Tibial artery (tissue), 4 donors: ENCODE measurements around the gene ASIC1.

Experiments used
- DNase-seq, 2 donors: peaks; one replicate each; pipeline ENCODE4 v3.0.0-alpha.2; 2019
- H3K27ac ChIP-seq, 2 donors: fragments of 200-600 bp; sonication (generic) in 1 of 2; 1 replicate in 1 of 2; 2 replicates in 1 of 2; pipeline ENCODE4 v1.5.1; 2018 to 2019; ENCODE audit warnings: mild to moderate bottlenecking in 1 of 2
- H3K27me3 ChIP-seq, 2 donors: fragments of 200-600 bp; sonication (generic) in 1 of 2; one replicate each; pipeline versions ENCODE4 v1.5.1 to v1.6.0; 2016 to 2019
- H3K36me3 ChIP-seq, 3 donors: fragments of 200-600 bp; sonication (generic) in 2 of 3; one replicate each; pipeline ENCODE4 v1.5.1; 2016 to 2019; ENCODE audit warnings: mild to moderate bottlenecking in 2 of 3
- H3K4me1 ChIP-seq, 4 donors: fragments of 200-600 bp; sonication (generic) in 2 of 4; 1 replicate in 3 of 4; 2 replicates in 1 of 4; pipeline ENCODE4 v1.5.1; 2016 to 2019
- H3K4me3 ChIP-seq, 2 donors: fragments of 200-600 bp; sonication (generic) in 1 of 2; 1 replicate in 1 of 2; 2 replicates in 1 of 2; pipeline ENCODE4 v1.5.1; 2018 to 2019; ENCODE audit warnings: mild to moderate bottlenecking in 2 of 2
- H3K9me3 ChIP-seq, 3 donors: fragments of 200-600 bp; sonication (generic) in 1 of 3; one replicate each; pipeline ENCODE4 v1.5.1; 2016 to 2019
- intact Hi-C: fragments of 100-400 bp; cut with DNase I; formaldehyde crosslinking; loops from one replicate; pipeline ENCODE4 v1.15.0; 2023; ENCODE audit warnings: low total_unique reads
- TF ChIP-seq, protein P1 (sequence below), 2 experiments: fragments of 200-600 bp in 1 of 2; fragments of 450-650 bp in 1 of 2; IDR thresholded peaks; one replicate each; pipeline ENCODE4 v1.5.1; 2017 to 2019; ENCODE audit warnings: antibody characterized with exemption in 2 of 2, mild to moderate bottlenecking in 1 of 2, moderate library complexity in 1 of 2

ASIC1 gene

DNA sequence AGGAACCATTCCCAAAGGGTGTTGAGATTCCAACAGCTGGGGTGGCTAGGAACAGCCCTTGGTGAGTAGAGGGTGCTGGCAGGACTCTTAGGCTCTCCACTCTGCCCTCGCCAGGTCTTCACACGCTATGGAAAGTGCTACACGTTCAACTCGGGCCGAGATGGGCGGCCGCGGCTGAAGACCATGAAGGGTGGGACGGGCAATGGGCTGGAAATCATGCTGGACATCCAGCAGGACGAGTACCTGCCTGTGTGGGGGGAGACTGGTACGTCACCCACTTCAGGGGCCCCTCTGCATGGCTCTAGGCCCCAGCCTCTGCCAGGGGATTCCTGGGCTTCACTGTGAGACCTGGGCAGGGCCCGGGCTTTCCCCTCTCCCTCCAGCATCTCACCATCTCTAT, 19.7 kb downstream of the ASIC1 start:
- Histone ChIP-seq H3K4me1 (peaks cover 0 to 13% (median 2%) of the 10 kb centered on the region in 4 donors), H3K36me3 (no peaks in the 10 kb centered on the region), H3K4me3 (no peak overlapping the region), H3K9me3 (no peaks in the 10 kb centered on the region), H3K27ac (no peak overlapping the region), H3K27me3 (no peaks in the 10 kb centered on the region)
- no peak for DNase-seq
- intact Hi-C loops, result loop anchor here (5.0 kb wide), 1 partner anchor 95 kb away; no protein-coding TSS in a partner anchor
- TF ChIP-seq, protein P1, sequence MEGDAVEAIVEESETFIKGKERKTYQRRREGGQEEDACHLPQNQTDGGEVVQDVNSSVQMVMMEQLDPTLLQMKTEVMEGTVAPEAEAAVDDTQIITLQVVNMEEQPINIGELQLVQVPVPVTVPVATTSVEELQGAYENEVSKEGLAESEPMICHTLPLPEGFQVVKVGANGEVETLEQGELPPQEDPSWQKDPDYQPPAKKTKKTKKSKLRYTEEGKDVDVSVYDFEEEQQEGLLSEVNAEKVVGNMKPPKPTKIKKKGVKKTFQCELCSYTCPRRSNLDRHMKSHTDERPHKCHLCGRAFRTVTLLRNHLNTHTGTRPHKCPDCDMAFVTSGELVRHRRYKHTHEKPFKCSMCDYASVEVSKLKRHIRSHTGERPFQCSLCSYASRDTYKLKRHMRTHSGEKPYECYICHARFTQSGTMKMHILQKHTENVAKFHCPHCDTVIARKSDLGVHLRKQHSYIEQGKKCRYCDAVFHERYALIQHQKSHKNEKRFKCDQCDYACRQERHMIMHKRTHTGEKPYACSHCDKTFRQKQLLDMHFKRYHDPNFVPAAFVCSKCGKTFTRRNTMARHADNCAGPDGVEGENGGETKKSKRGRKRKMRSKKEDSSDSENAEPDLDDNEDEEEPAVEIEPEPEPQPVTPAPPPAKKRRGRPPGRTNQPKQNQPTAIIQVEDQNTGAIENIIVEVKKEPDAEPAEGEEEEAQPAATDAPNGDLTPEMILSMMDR (IDR thresholded peaks at IDR 0.05), result no peak

DNA sequence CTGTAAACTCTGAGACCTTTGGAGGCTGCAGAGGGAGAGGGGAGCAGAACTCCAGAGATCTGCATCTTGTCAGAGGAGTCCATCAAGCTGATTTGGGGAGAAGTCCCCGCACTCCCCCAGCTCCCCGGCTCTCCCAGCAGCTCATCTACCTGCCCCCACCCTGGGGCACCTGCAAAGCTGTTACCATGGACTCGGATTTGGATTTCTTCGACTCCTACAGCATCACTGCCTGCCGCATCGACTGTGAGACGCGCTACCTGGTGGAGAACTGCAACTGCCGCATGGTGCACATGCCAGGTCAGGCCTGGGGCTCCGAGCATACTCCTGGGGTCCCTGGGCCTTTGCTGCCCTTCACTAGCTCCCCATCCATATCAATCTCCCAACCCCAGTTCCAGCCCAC, 20.9 kb downstream of the ASIC1 start:
- no peaks in the 10 kb centered on the region for H3K9me3 ChIP-seq
- intact Hi-C loops, result loop anchor here (5.0 kb wide), 1 partner anchor 94 kb away; no protein-coding TSS in a partner anchor
- peaks cover 0 to 13% (median 2%) of the 10 kb centered on the region in 4 donors for H3K4me1 ChIP-seq
- no peaks in the 10 kb centered on the region for H3K36me3 ChIP-seq
- H3K27ac ChIP-seq, result no peak overlapping the region
- TF ChIP-seq, protein P1 (IDR thresholded peaks at IDR 0.05), result no peak
- DNase-seq, result no peak
- no peaks in the 10 kb centered on the region for H3K27me3 ChIP-seq
- no peak overlapping the region for H3K4me3 ChIP-seq

DNA sequence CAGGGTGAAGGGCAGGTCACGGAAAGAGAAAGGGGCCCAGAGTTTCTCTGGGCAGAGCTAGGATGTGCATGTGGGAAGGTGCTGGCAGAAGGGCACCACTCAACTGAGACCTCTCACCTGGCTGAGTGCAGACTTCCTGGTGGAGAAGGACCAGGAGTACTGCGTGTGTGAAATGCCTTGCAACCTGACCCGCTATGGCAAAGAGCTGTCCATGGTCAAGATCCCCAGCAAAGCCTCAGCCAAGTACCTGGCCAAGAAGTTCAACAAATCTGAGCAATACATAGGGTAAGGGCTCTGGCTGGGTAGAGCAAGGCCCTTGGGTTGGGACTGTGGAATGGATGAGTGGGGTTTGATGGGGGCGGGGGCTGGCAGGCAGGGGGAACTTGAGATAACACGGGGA, 22.4 kb downstream of the ASIC1 start:
- TF ChIP-seq, protein P1 (IDR thresholded peaks at IDR 0.05), result no peak

DNA sequence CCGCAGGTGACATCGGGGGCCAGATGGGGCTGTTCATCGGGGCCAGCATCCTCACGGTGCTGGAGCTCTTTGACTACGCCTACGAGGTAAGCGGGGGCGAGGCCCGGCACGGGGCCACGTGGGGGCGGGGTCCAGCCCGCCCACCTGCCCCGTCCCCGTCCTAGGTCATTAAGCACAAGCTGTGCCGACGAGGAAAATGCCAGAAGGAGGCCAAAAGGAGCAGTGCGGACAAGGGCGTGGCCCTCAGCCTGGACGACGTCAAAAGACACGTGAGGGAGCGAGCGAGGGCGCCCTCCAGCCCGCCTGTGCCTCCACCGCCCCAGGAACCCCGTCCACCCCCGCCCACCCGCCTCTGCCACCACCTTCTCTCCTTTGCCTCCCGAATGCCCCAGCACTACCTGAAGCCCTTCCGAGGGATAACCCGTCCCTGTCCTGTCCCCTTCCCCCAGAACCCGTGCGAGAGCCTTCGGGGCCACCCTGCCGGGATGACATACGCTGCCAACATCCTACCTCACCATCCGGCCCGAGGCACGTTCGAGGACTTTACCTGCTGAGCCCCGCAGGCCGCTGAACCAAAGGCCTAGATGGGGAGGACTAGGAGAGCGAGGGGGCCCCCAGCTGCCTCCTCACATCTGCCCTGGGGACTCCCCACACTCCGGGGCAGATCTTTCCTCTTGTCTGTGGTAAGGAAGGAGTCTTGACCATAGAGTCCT, 23.9 kb downstream of the ASIC1 start:
- Histone ChIP-seq H3K36me3 (no peaks in the 10 kb centered on the region), H3K27me3 (no peaks in the 10 kb centered on the region), H3K4me3 (no peak overlapping the region), H3K27ac (no peak overlapping the region), H3K4me1 (peaks cover 0 to 17% (median 14%) of the 10 kb centered on the region in 4 donors), H3K9me3 (no peaks in the 10 kb centered on the region)
- DNase-seq, result no peak
- TF ChIP-seq, protein P1 (IDR thresholded peaks at IDR 0.05), result no peak
- intact Hi-C loops, result no loop called here

More for the DNA sequence above, 22.4 kb downstream of the ASIC1 start:
- H3K4me1 ChIP-seq, result peaks cover 0 to 18% (median 9%) of the 10 kb centered on the region in 4 donors
- intact Hi-C loops, result loop anchor here (5.0 kb wide), 1 partner anchor 93 kb away; no protein-coding TSS in a partner anchor
- H3K36me3 ChIP-seq, result no peaks in the 10 kb centered on the region
- H3K9me3 ChIP-seq, result no peaks in the 10 kb centered on the region
- DNase-seq, result no peak
- no peaks in the 10 kb centered on the region for H3K27me3 ChIP-seq
- H3K4me3 ChIP-seq, result no peak overlapping the region
- H3K27ac ChIP-seq, result no peak overlapping the region

DNA sequence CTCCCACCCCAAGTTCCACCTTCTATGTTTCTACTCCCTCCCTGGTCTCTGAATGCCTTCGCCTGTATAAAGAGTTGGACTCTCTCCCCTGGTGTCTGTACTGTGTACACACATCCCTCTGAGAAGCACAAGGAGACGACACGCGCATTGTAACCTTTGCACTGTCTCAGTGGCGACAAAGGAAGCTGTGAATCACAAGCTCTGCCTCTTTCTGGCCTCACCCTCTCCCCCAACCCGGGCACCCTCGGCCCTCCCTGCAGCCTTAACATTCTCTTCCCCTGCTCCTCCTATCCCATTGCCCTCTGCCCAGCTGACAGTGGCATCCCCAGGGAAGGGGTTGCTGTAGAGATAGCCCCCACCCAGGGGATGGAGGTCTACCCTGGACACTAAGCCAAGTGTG, 25.2 kb downstream of the ASIC1 start:
- peaks cover 8 to 11% (median 11%) of the 10 kb centered on the region in 3 donors for H3K36me3 ChIP-seq
- no peak overlapping the region for H3K27ac ChIP-seq
- peaks cover 0 to 17% (median 14%) of the 10 kb centered on the region in 4 donors for H3K4me1 ChIP-seq
- no peaks in the 10 kb centered on the region for H3K9me3 ChIP-seq
- H3K27me3 ChIP-seq, result no peaks in the 10 kb centered on the region
- H3K4me3 ChIP-seq, result no peak overlapping the region
- TF ChIP-seq, protein P1 (IDR thresholded peaks at IDR 0.05), result no peak
- DNase-seq, result no peak
- intact Hi-C loops, result no loop called here
